ENCODE results near the gene MED1. TPM values are rescaled to one million over a fixed set of nuclear protein-coding genes. Genes with fewer than 3 reads are reported as not detected.

Gene MED1
- polyA plus RNA-seq, 3 donors, result 5.0 to 9.1 (median 7.6) TPM

DNA sequence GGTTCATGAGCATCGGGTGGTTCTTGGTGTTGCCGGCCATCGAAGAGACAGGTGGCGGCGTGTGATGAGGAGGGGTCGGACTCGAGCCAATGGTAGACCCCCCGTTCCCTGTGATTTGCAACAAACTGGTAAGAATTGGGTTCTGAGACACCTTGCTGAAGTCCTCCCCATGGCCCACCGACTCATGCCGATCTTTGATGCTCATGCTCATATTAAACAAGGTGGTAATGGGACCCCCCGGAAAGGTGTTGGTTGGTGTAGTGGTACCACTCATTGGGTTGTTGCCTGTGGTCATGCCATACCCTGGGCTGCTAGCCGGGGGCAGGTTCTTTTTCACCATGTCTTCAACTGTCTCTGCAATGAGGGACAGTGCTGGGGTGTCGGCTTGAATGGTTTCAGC lies 40.8 kb downstream of the MED1 start:
- no peaks in the 10 kb centered on the region for H3K9me3 Mint-ChIP-seq
- H3K4me3 ChIP-seq (replicated peaks in 1 of 3; ENCODE audit: low read depth in 2 of 3, low read length in 3 of 3), result no peak overlapping the region
- H3K79me2 ChIP-seq (ENCODE audit: insufficient read depth, low read length), result no peaks in the 10 kb centered on the region
- peaks cover 62 to 91% of the 10 kb centered on the region in 2 donors for H3K36me3 Mint-ChIP-seq
- no peak overlapping the region for H3K4me2 ChIP-seq (replicated peaks; ENCODE audit: extremely low read depth, low read length, poor library complexity, severe bottlenecking)
- H3K27ac ChIP-seq (ENCODE audit: low read depth in 1 of 2, low read length in 2 of 2), result no peak overlapping the region
- peaks cover 76 to 98% of the 10 kb centered on the region in 2 donors for H3K36me3 ChIP-seq (replicated peaks in 1 of 2; ENCODE audit: control insufficient read depth in 1 of 2, insufficient read depth in 2 of 2, low read length in 2 of 2)
- H3K4me3 Mint-ChIP-seq, result no peak overlapping the region
- H3K4me1 ChIP-seq (ENCODE audit: control insufficient read depth in 1 of 2, insufficient read depth in 2 of 2, low read length in 2 of 2), result no peaks in the 10 kb centered on the region
- H3K9me3 ChIP-seq (replicated peaks in 1 of 2; ENCODE audit: control insufficient read depth in 1 of 2, insufficient read depth in 1 of 2, low read length in 2 of 2), result no peaks in the 10 kb centered on the region
- H3K27me3 Mint-ChIP-seq (ENCODE audit: low read depth in 3 of 3), result no peaks in the 10 kb centered on the region
- H3K27me3 ChIP-seq (ENCODE audit: control insufficient read depth in 2 of 2, insufficient read depth in 2 of 2, low read length in 2 of 2), result no peaks in the 10 kb centered on the region
- no peak for DNase-seq
- TF ChIP-seq, protein P1, sequence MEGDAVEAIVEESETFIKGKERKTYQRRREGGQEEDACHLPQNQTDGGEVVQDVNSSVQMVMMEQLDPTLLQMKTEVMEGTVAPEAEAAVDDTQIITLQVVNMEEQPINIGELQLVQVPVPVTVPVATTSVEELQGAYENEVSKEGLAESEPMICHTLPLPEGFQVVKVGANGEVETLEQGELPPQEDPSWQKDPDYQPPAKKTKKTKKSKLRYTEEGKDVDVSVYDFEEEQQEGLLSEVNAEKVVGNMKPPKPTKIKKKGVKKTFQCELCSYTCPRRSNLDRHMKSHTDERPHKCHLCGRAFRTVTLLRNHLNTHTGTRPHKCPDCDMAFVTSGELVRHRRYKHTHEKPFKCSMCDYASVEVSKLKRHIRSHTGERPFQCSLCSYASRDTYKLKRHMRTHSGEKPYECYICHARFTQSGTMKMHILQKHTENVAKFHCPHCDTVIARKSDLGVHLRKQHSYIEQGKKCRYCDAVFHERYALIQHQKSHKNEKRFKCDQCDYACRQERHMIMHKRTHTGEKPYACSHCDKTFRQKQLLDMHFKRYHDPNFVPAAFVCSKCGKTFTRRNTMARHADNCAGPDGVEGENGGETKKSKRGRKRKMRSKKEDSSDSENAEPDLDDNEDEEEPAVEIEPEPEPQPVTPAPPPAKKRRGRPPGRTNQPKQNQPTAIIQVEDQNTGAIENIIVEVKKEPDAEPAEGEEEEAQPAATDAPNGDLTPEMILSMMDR (IDR thresholded peaks at IDR 0.05), result no peak
- peak overlapping the region in 2 of 7 donors; percentile 10 to 16 for H3K27ac Mint-ChIP-seq
- peaks cover under 1% of the 10 kb centered on the region for H3K4me1 Mint-ChIP-seq
- 100% methylated on average over 9 of the region's 13 CpGs for WGBS (ENCODE audit: insufficient coverage)
- no peaks in the 10 kb centered on the region for H4K20me1 ChIP-seq (ENCODE audit: insufficient read depth, low read length)
- intact Hi-C loops (cut with micrococcal nuclease), result no loop called here
- H3K9ac ChIP-seq (ENCODE audit: insufficient read depth, low read length, poor library complexity, severe bottlenecking), result no peak overlapping the region
- H2AFZ ChIP-seq (ENCODE audit: insufficient read depth, low read depth, low read length, poor library complexity, severe bottlenecking), result no peak overlapping the region

DNA sequence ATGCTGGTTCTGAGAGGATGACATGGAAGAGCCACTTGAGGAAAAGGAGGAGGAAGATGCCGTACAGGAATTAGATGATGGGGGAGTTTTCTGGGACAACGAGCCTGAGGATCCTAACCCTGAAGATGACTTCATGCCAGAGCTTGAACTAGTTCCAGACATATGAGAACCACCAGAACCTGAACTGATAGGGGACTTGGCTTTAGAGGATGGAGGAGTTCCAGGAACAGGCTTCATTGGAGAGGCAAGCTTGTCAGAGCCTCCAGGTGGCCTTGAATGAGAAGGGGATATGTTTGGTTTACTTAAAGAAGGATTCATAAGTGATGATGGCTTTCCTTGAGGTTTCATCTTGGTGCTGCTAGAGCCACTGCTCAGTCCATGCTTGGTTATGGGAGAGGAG lies 42.7 kb downstream of the MED1 start:
- Mint-ChIP-seq H3K36me3 (peaks cover 51 to 79% of the 10 kb centered on the region in 2 donors), H3K27ac (peak overlapping the region in 2 of 7 donors; percentile 17 to 56), H3K4me3 (no peak overlapping the region), H3K4me1 (peaks cover 11% of the 10 kb centered on the region), H3K9me3 (no peaks in the 10 kb centered on the region), H3K27me3 (ENCODE audit: low read depth in 3 of 3) (no peaks in the 10 kb centered on the region)
- Histone ChIP-seq H3K9me3 (replicated peaks in 1 of 2; ENCODE audit: control insufficient read depth in 1 of 2, insufficient read depth in 1 of 2, low read length in 2 of 2) (no peaks in the 10 kb centered on the region), H3K79me2 (ENCODE audit: insufficient read depth, low read length) (no peaks in the 10 kb centered on the region), H3K4me3 (replicated peaks in 1 of 3; ENCODE audit: low read depth in 2 of 3, low read length in 3 of 3) (no peak overlapping the region), H3K27ac (ENCODE audit: low read depth in 1 of 2, low read length in 2 of 2) (no peak overlapping the region), H2AFZ (ENCODE audit: insufficient read depth, low read depth, low read length, poor library complexity, severe bottlenecking) (no peak overlapping the region), H4K20me1 (ENCODE audit: insufficient read depth, low read length) (no peaks in the 10 kb centered on the region), H3K4me2 (replicated peaks; ENCODE audit: extremely low read depth, low read length, poor library complexity, severe bottlenecking) (no peak overlapping the region), H3K9ac (ENCODE audit: insufficient read depth, low read length, poor library complexity, severe bottlenecking) (no peak overlapping the region), H3K36me3 (replicated peaks in 1 of 2; ENCODE audit: control insufficient read depth in 1 of 2, insufficient read depth in 2 of 2, low read length in 2 of 2) (peaks cover 60 to 84% of the 10 kb centered on the region in 2 donors), H3K27me3 (ENCODE audit: control insufficient read depth in 2 of 2, insufficient read depth in 2 of 2, low read length in 2 of 2) (no peaks in the 10 kb centered on the region), H3K4me1 (ENCODE audit: control insufficient read depth in 1 of 2, insufficient read depth in 2 of 2, low read length in 2 of 2) (no peaks in the 10 kb centered on the region)
- TF ChIP-seq, protein P1 (IDR thresholded peaks at IDR 0.05), result no peak
- intact Hi-C loops (cut with micrococcal nuclease), result no loop called here
- 94% methylated on average over 2 of the region's 2 CpGs for WGBS (ENCODE audit: insufficient coverage)
- no peak for DNase-seq

All from CD14-positive monocyte (primary cell).